ENCODE data around the gene NKAIN4. TPM values are rescaled to one million over a fixed set of nuclear protein-coding genes. Genes with fewer than 3 reads are reported as not detected.
A peak's percentile ranks its signal among the peaks of the same experiment; 100 is the strongest.

Gene NKAIN4
- total and polyA plus RNA-seq, 2 donors from 2014 or later, result 29.7 to 107 TPM

- no peak for TF ChIP-seq CTCF (IDR thresholded peaks at IDR 0.05; ENCODE audit: borderline replicate concordance, extremely low read depth, insufficient read depth)
- no peaks in the 10 kb centered on the region for H3K36me3 ChIP-seq (ENCODE audit: control insufficient read depth in 2 of 3, insufficient read depth in 3 of 3, low read length in 3 of 3)
- no peaks in the 10 kb centered on the region for H3K9me3 ChIP-seq (ENCODE audit: control insufficient read depth in 2 of 3, insufficient read depth in 1 of 3, low read length in 3 of 3)
- intact Hi-C loops (cut with DNase I), result no loop called here
- H3K9ac ChIP-seq (ENCODE audit: low read length in 3 of 3), result no peak overlapping the region
- no peak overlapping the region for H3K4me3 ChIP-seq (ENCODE audit: low read length in 3 of 3)
- DNase-seq (no peak), FAIRE-seq (no peak)
- H3K4me1 ChIP-seq (ENCODE audit: control insufficient read depth in 2 of 3, insufficient read depth in 2 of 3, low read depth in 1 of 3, low read length in 3 of 3), result peaks cover 0 to 3% (median 0%) of the 10 kb centered on the region in 3 donors
- H3K27me3 ChIP-seq (ENCODE audit: control insufficient read depth, insufficient read depth, low read length), result peaks cover 3% of the 10 kb centered on the region
- no peak overlapping the region for H3K27ac ChIP-seq (ENCODE audit: low read depth in 2 of 2, low read length in 2 of 2)
Observed at GRCh38 chr20:63291811-63292210, 37.5 kb upstream of the NKAIN4 start.

- H3K4me1 ChIP-seq (ENCODE audit: control insufficient read depth in 2 of 3, insufficient read depth in 2 of 3, low read depth in 1 of 3, low read length in 3 of 3), result peaks cover 0 to 3% (median 0%) of the 10 kb centered on the region in 3 donors
- H3K27me3 ChIP-seq (ENCODE audit: control insufficient read depth, insufficient read depth, low read length), result peaks cover 3% of the 10 kb centered on the region
- H3K27ac ChIP-seq (ENCODE audit: low read depth in 2 of 2, low read length in 2 of 2), result no peak overlapping the region
- peak; percentile 38 for TF ChIP-seq CTCF (IDR thresholded peaks at IDR 0.05; ENCODE audit: borderline replicate concordance, extremely low read depth, insufficient read depth)
- FAIRE-seq (no peak), DNase-seq (peak in 4 of 5 donors; percentile 58 to 85 (median 73))
- H3K36me3 ChIP-seq (ENCODE audit: control insufficient read depth in 2 of 3, insufficient read depth in 3 of 3, low read length in 3 of 3), result no peaks in the 10 kb centered on the region
- H3K4me3 ChIP-seq (ENCODE audit: low read length in 3 of 3), result no peak overlapping the region
- H3K9ac ChIP-seq (ENCODE audit: low read length in 3 of 3), result no peak overlapping the region
- no peaks in the 10 kb centered on the region for H3K9me3 ChIP-seq (ENCODE audit: control insufficient read depth in 2 of 3, insufficient read depth in 1 of 3, low read length in 3 of 3)
- intact Hi-C loops (cut with DNase I), result no loop called here
Observed at GRCh38 chr20:63290677-63291472, 36.6 kb upstream of the NKAIN4 start.

DNA sequence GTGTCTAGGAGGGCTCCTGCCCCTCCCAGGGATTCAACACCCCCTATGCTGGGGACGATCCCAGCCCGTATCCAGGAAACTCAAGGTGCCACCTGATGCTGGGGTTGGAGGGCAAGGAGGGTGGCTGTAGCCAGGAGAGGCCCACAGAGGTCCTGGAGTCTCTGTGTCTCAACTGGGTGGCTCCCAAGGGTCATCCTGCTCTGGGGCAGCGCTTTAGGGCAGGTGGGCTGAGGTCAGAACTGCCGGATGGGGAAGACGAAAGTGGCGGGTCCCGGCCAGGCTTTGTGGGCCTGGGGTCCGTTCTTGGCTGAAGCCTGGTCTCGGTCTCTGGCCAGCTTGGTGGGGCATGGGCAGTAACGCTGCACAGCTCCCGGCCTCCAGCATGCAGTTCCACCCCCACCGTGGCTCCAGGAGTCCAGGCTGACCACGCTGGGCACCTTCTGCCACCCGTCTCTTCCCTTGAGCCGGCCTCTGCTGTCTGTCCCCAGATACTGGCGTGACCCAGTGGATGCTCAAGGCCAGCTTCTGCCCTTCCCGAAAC is 35.9 kb upstream of the NKAIN4 start:
- H3K4me1 ChIP-seq (ENCODE audit: control insufficient read depth in 2 of 3, insufficient read depth in 2 of 3, low read depth in 1 of 3, low read length in 3 of 3), result peaks cover 0 to 3% (median 0%) of the 10 kb centered on the region in 3 donors
- no peak overlapping the region for H3K4me3 ChIP-seq (ENCODE audit: low read length in 3 of 3)
- no peak for FAIRE-seq
- intact Hi-C loops (cut with DNase I), result no loop called here
- no peak overlapping the region for H3K9ac ChIP-seq (ENCODE audit: low read length in 3 of 3)
- no peak for TF ChIP-seq CTCF (IDR thresholded peaks at IDR 0.05; ENCODE audit: borderline replicate concordance, extremely low read depth, insufficient read depth)
- no peaks in the 10 kb centered on the region for H3K9me3 ChIP-seq (ENCODE audit: control insufficient read depth in 2 of 3, insufficient read depth in 1 of 3, low read length in 3 of 3)
- H3K27me3 ChIP-seq (ENCODE audit: control insufficient read depth, insufficient read depth, low read length), result no peaks in the 10 kb centered on the region
- H3K36me3 ChIP-seq (ENCODE audit: control insufficient read depth in 2 of 3, insufficient read depth in 3 of 3, low read length in 3 of 3), result no peaks in the 10 kb centered on the region
- no peak overlapping the region for H3K27ac ChIP-seq (ENCODE audit: low read depth in 2 of 2, low read length in 2 of 2)
- DNase-seq, result no peak

All from kidney (tissue), 14 donors.